ENCODE measurements around the gene ADGRA3. TPM values are rescaled to one million over a fixed set of nuclear protein-coding genes. Genes with fewer than 3 reads are reported as not detected.

ADGRA3 gene
- total RNA-seq, 1 experiment from 2014 or later = 57.5 TPM

DNA sequence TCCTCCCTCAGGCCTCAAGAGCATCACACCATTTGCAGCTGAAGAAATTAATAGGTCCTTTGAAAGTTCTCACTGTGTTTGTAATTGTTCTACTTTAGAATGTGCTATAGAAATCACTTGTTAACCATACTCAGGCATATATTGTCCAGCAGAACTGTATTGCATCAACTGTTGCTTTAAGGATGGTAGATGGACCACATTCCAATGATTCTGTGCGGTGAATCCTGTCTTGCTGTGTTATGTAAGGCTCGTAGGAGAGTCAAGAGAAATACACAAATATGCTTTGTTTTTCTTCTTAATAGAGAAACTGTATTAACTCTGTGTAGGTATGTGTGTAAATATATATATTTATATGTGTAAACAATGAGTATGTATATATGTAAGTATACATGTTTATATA lies 6.3 kb upstream of the ADGRA3 start:
- H3K36me3 ChIP-seq (ENCODE audit: insufficient read depth, low read length, poor library complexity, severe bottlenecking) = no peaks in the 10 kb centered on the region
- BruUV-seq (replicated peaks) = no TSS peak
- H3K4me3 ChIP-seq (ENCODE audit: low read depth, low read length, poor library complexity, severe bottlenecking) = no peak overlapping the region
- H3K4me1 ChIP-seq (ENCODE audit: insufficient read depth, low read length, poor library complexity, severe bottlenecking) = no peaks in the 10 kb centered on the region
- CTCF ChIA-PET = no interaction called here
- intact Hi-C loops (cut with micrococcal nuclease; ENCODE audit: unreplicated experiment) = no loop called here
- no peak for TF ChIP-seq EZH2 (IDR thresholded peaks at IDR 0.05; ENCODE audit: borderline replicate concordance, low read depth, low read length, poor library complexity, severe bottlenecking)
- TF ChIP-seq CTCF (conservative IDR thresholded peaks at IDR 0.05; ENCODE audit: low read depth, low read length) = no peak
- H3K27ac ChIP-seq (ENCODE audit: low read depth, low read length, poor library complexity, severe bottlenecking) = no peak overlapping the region
- no peak for DNase-seq (ENCODE audit: low spot score)
- H3K9me3 ChIP-seq (ENCODE audit: low read depth, low read length, poor library complexity, severe bottlenecking) = no peaks in the 10 kb centered on the region
- POLR2A ChIA-PET (ENCODE audit: low non-redundant PET) = no interaction called here
- H3K27me3 ChIP-seq (replicated peaks; ENCODE audit: insufficient read depth, low read depth, low read length, poor library complexity) = no peaks in the 10 kb centered on the region

GRCh38 chr4:22521240-22521639 lies 5.4 kb upstream of the ADGRA3 start:
- TF ChIP-seq EZH2 (IDR thresholded peaks at IDR 0.05; ENCODE audit: borderline replicate concordance, low read depth, low read length, poor library complexity, severe bottlenecking) (no peak), CTCF (conservative IDR thresholded peaks at IDR 0.05; ENCODE audit: low read depth, low read length) (no peak)
- no peaks in the 10 kb centered on the region for H3K4me1 ChIP-seq (ENCODE audit: insufficient read depth, low read length, poor library complexity, severe bottlenecking)
- H3K27me3 ChIP-seq (replicated peaks; ENCODE audit: insufficient read depth, low read depth, low read length, poor library complexity) = no peaks in the 10 kb centered on the region
- no peak overlapping the region for H3K27ac ChIP-seq (ENCODE audit: low read depth, low read length, poor library complexity, severe bottlenecking)
- intact Hi-C loops (cut with micrococcal nuclease; ENCODE audit: unreplicated experiment) = no loop called here
- BruUV-seq (replicated peaks) = no TSS peak
- no peaks in the 10 kb centered on the region for H3K36me3 ChIP-seq (ENCODE audit: insufficient read depth, low read length, poor library complexity, severe bottlenecking)
- CTCF ChIA-PET = no interaction called here
- H3K4me3 ChIP-seq (ENCODE audit: low read depth, low read length, poor library complexity, severe bottlenecking) = no peak overlapping the region
- no peak for DNase-seq (ENCODE audit: low spot score)
- H3K9me3 ChIP-seq (ENCODE audit: low read depth, low read length, poor library complexity, severe bottlenecking) = no peaks in the 10 kb centered on the region
- POLR2A ChIA-PET (ENCODE audit: low non-redundant PET) = no interaction called here

GRCh38 chr4:22515145-22515887 lies 550 bp downstream of the ADGRA3 start:
- DNase-seq (ENCODE audit: low spot score) = peak; percentile 87
- ChIA-PET CTCF (interaction anchor here (1.1 kb wide), 1 partner anchor 10 kb away, joined by 6 read pairs; no protein-coding TSS in a partner anchor), POLR2A (ENCODE audit: low non-redundant PET) (no interaction called here)
- Histone ChIP-seq H3K27me3 (replicated peaks; ENCODE audit: insufficient read depth, low read depth, low read length, poor library complexity) (no peaks in the 10 kb centered on the region), H3K27ac (ENCODE audit: low read depth, low read length, poor library complexity, severe bottlenecking) (peak overlapping the region; percentile 71), H3K4me3 (ENCODE audit: low read depth, low read length, poor library complexity, severe bottlenecking) (peak overlapping the region; percentile 62), H3K9me3 (ENCODE audit: low read depth, low read length, poor library complexity, severe bottlenecking) (no peaks in the 10 kb centered on the region), H3K4me1 (ENCODE audit: insufficient read depth, low read length, poor library complexity, severe bottlenecking) (peaks cover 14% of the 10 kb centered on the region), H3K36me3 (ENCODE audit: insufficient read depth, low read length, poor library complexity, severe bottlenecking) (no peaks in the 10 kb centered on the region)
- no peak for TF ChIP-seq EZH2 (IDR thresholded peaks at IDR 0.05; ENCODE audit: borderline replicate concordance, low read depth, low read length, poor library complexity, severe bottlenecking)
- TF ChIP-seq CTCF (conservative IDR thresholded peaks at IDR 0.05; ENCODE audit: low read depth, low read length) = no peak
- BruUV-seq (replicated peaks) = no TSS peak
- intact Hi-C loops (cut with micrococcal nuclease; ENCODE audit: unreplicated experiment) = loop anchor here (5.0 kb wide), 1 partner anchor 157 kb away; no protein-coding TSS in a partner anchor

Data from A673 (cell line).